Heart right ventricle (tissue), 16 donors: ENCODE measurements around the gene AOX1. TPM values are rescaled to one million over a fixed set of nuclear protein-coding genes. Genes with fewer than 3 reads are reported as not detected.
"Not testable (repeated sequence)": the region's sequence is repeated elsewhere in the genome, so short reads cannot be mapped to it uniquely, and the experiment has no call there.

Source experiments
- ATAC-seq, 8 donors: fragments of 200-7000 bp; cut with Tn5 transposase; one replicate each; pipeline ENCODE4 v1.9.1; 2020; ENCODE audit warnings: mild to moderate bottlenecking in 8 of 8, moderate library complexity in 8 of 8, moderate number of reproducible peaks in 1 of 8
- DNase-seq, 2 donors: peaks; one replicate each; pipeline ENCODE4 v3.0.0-alpha.2; 2020
- H3K27ac ChIP-seq, 10 donors: fragments of 200-600 bp; sonication (generic) in 2 of 10; one replicate each; pipeline versions ENCODE4 v1.5.0 to v1.8.0; 2020 to 2022; ENCODE audit warnings: mild to moderate bottlenecking in 3 of 10
- H3K27me3 ChIP-seq, 7 donors: fragments of 200-600 bp; one replicate each; pipeline ENCODE4 v1.8.0; 2021 to 2022; ENCODE audit warnings: mild to moderate bottlenecking in 2 of 7
- H3K36me3 ChIP-seq, 9 donors: fragments of 200-600 bp; sonication (generic) in 1 of 9; one replicate each; pipeline versions ENCODE4 v1.5.0 to v1.8.0; 2020 to 2022; ENCODE audit warnings: mild to moderate bottlenecking in 2 of 9
- H3K4me1 ChIP-seq, 9 donors: fragments of 200-600 bp; sonication (generic) in 1 of 9; one replicate each; pipeline versions ENCODE4 v1.5.0 to v1.8.0; 2020 to 2022; ENCODE audit warnings: mild to moderate bottlenecking in 4 of 9
- H3K4me3 ChIP-seq, 10 donors: fragments of 200-600 bp; sonication (generic) in 2 of 10; one replicate each; pipeline versions ENCODE4 v1.5.0 to v1.8.0; 2020 to 2022; ENCODE audit warnings: mild to moderate bottlenecking in 7 of 10, moderate library complexity in 2 of 10
- H3K9me3 ChIP-seq, 11 donors: fragments of 200-600 bp in 10 of 11; sonication (generic) in 2 of 11; one replicate each; pipeline versions ENCODE4 v1.5.0 to v1.8.0; 2013 to 2022; ENCODE audit warnings: mild to moderate bottlenecking in 2 of 11, control low read depth in 1 of 11, moderate library complexity in 1 of 11
- WGBS, 2 donors: extraction: QIAGEN DNeasy Blood & Tissue Kit; methylation state at CpG; one replicate each; pipeline ENCODE4 v1.1.7; 2013; ENCODE audit warnings: inconsistent platforms in 1 of 2; 5-methylcytosine and 5-hydroxymethylcytosine counted together
- intact Hi-C, 10 donors: fragments of 100-400 bp; cut with DNase I; formaldehyde crosslinking; loops; one replicate each; pipeline versions ENCODE4 v1.11.1 to v1.14.2; 2022
- polyA plus RNA-seq, 2 donors: library from polyadenylated mRNA; stranded (reverse); fragments of 200-250 nt; gene quantifications; one replicate each; pipeline ENCODE4 v1.2.3, GENCODE V29; 2013
- total RNA-seq, 10 donors: library from RNA; stranded (reverse); fragmentation: NEBNext Ultra II Directional in 3 of 10; extraction: Animal tissue kit (Norgen Biotek cat#: 25700) in 3 of 10; gene quantifications; one replicate each; pipeline versions ENCODE4 v1.2.1 to v1.2.4, GENCODE V29; 2021 to 2023
- TF ChIP-seq, protein P1 (sequence below), 9 donors: fragments of 200-600 bp; sonication (generic) in 2 of 9; IDR thresholded peaks; one replicate each; pipeline versions ENCODE4 v1.5.0 to v1.8.0; 2021 to 2022; ENCODE audit warnings: antibody characterized with exemption in 9 of 9, mild to moderate bottlenecking in 5 of 9, moderate library complexity in 1 of 9
- donor health status: Arrhythmogenic right ventricular cardiomyopathy.
- donor health status: ischemic (EF 13 %, LVEDD 7.1; RV severe dilation, severe dysfunction).
- donor health status: healthy with polysubstance abuse.
- donor health status: DM: no; HTN: yes; CAD: no.
- donor health status: DM: no; HTN: no; CAD: no.
- donor health status: ischemic (EF 25% LVEDD 6.9; RV normal size, moderate dysfunction).
- donor health status: ischemic (EF 25% LVEDD 5.7; RV mildly dilated, moderate dysfunction).
- donor health status: healthy.
- donor health status: DM: yes; HTN: yes; CAD: no.
- donor health status: Ischemic cardiomyopathy.
- donor health status: ischemic (EF 35%, LVEDD 5.7; RV mildly dilated, moderate dysfunction).
- donor health status: nonischemic (EF 11% LVEDD 7.7; RV severe dilation, severe dysfunction).
- donor health status: DM: yes; HTN: yes; CAD: no.
- donor health status: PGD.
- donor health status: ischemic (EF 29% LVEDD 5.4; RV normal size, mild dysfunction).
- donor health status: nonischemic (EF 23%, LVEDD 6.1; RV moderate dilation, normal function).

Gene AOX1
- total and polyA plus RNA-seq, 12 donors: 0.72 to 22.3 (median 2.6) TPM

DNA sequence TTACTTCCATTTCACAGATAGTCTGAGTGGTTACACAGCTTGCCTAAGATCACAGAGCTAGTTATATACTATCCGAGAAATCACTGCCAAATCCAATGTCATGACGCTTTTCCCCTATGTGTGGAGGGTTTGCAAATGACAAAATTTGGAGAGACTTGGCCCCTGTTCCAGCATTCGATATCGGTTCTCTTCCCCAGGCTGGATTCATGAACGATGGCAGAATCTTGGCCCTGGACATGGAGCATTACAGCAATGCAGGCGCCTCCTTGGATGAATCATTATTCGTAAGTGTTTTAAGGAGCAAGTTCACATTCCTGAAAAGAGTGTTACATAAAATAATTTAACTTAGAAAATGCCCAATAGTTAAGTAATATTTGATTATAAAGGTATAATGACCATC, 55.1 kb downstream of the AOX1 start:
- no peak for ATAC-seq
- Histone ChIP-seq H3K4me3 (no peak overlapping the region), H3K9me3 (no peaks in the 10 kb centered on the region), H3K36me3 (no peaks in the 10 kb centered on the region), H3K27me3 (no peaks in the 10 kb centered on the region), H3K4me1 (peaks cover 0 to 4% (median 0%) of the 10 kb centered on the region in 9 donors), H3K27ac (no peak overlapping the region)
- DNase-seq: no peak
- TF ChIP-seq, protein P1, sequence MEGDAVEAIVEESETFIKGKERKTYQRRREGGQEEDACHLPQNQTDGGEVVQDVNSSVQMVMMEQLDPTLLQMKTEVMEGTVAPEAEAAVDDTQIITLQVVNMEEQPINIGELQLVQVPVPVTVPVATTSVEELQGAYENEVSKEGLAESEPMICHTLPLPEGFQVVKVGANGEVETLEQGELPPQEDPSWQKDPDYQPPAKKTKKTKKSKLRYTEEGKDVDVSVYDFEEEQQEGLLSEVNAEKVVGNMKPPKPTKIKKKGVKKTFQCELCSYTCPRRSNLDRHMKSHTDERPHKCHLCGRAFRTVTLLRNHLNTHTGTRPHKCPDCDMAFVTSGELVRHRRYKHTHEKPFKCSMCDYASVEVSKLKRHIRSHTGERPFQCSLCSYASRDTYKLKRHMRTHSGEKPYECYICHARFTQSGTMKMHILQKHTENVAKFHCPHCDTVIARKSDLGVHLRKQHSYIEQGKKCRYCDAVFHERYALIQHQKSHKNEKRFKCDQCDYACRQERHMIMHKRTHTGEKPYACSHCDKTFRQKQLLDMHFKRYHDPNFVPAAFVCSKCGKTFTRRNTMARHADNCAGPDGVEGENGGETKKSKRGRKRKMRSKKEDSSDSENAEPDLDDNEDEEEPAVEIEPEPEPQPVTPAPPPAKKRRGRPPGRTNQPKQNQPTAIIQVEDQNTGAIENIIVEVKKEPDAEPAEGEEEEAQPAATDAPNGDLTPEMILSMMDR (IDR thresholded peaks at IDR 0.05): no peak
- intact Hi-C loops: no loop called here
- WGBS, 2 donors: 80 to 86% methylated on average over 7 of the region's 7 CpGs

DNA sequence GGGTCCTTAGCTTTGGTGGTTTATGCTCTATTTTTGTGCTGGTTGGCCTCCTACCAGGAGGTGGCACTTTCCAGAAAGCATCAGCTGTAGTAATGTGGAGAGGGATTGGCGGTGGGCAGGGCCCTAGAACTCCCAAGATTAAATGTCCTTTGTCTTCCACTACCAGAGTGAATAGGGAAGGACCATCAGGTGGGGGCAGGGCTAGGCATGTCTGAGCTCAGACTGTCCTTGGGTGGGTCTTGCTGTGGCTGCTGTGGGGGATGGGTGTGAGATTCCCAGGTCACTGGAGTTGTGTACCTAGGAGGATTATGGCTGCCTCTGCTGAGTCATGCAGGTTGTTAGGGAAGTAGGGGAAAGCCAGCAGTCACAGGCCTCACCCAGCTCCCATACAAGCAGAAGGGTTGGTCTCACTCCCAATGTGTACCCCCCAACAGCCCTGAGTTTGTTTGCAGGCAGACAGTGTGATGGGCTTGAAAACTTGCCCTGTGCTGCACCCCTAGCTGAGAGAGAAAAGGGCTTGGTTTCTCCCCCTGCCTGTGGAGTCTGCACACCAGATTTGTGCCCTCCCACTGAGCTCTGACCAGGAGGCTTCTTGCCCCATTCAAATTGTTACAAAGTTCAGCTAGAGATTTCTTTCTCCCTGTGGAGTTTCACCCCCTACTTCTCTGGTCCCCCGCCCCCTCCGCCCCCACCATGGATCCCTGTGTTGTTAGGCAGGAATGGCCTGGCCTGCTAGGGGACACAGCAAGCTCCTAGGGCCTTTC, 62.9 kb downstream of the AOX1 start:
- H3K27ac ChIP-seq, ATAC-seq, intact Hi-C loops, H3K36me3 ChIP-seq, H3K9me3 ChIP-seq, DNase-seq, H3K4me3 ChIP-seq, H3K4me1 ChIP-seq: not testable (repeated sequence)
- peaks cover 0 to 14% (median 0%) of the 10 kb centered on the region in 7 donors for H3K27me3 ChIP-seq
- WGBS, 2 donors: 82% methylated on average over 3 of the region's 3 CpGs

DNA sequence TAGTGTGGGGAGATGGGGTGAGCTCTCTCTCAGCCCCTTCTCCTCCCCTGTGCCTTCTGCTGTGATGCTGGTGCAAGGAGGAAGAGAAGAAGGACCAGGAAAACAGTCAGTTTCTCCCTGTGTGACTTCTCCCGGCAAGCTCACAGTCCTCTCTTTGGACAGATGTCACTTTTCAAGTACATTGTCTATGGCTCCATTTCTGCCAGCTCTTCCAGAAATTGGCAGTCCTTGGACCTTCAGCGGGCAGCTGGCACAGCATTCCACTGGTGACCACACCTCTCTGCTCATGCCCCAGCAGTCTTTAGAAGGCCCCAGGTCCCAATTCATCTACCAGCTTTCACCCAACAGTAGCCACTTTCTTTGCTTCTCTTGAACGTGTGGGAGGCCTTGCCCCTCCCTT, 63.9 kb downstream of the AOX1 start:
- H3K27ac ChIP-seq: no peak overlapping the region

DNA sequence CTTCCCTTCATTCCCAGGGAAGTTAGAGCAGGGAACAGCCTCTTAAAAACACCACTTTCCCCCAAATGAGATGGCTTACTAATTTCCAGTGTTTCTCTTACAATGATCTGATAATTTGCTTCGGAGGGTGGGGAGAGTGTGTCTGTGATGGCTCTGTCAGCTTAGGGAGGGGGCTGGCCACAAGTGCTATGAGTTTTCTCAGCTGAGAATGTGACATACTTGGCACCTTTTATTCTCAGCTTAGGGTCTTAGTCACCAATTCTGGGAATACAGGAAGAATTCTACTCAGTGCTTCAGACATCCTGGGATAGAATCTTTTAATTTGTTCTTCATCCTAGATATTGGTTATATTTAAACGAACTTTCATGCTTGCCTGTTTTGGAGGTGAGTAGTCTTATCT, 64.4 kb downstream of the AOX1 start:
- WGBS, 2 donors: 54 to 56% methylated on average over 2 of the region's 2 CpGs
- H3K4me3 ChIP-seq: no peak overlapping the region
- no peak for DNase-seq
- no peaks in the 10 kb centered on the region for H3K4me1 ChIP-seq
- no peaks in the 10 kb centered on the region for H3K36me3 ChIP-seq
- ATAC-seq: no peak
- TF ChIP-seq, protein P1 (IDR thresholded peaks at IDR 0.05): no peak
- H3K27me3 ChIP-seq: peaks cover 0 to 14% (median 0%) of the 10 kb centered on the region in 7 donors
- no peaks in the 10 kb centered on the region for H3K9me3 ChIP-seq
- intact Hi-C loops: no loop called here
- no peak overlapping the region for H3K27ac ChIP-seq

More for the DNA sequence above, 63.9 kb downstream of the AOX1 start:
- DNase-seq: no peak
- Histone ChIP-seq H3K4me1 (no peaks in the 10 kb centered on the region), H3K27me3 (peaks cover 0 to 14% (median 0%) of the 10 kb centered on the region in 7 donors), H3K36me3 (no peaks in the 10 kb centered on the region), H3K4me3 (no peak overlapping the region), H3K9me3 (no peaks in the 10 kb centered on the region)
- whole genome bisulfite sequencing, 2 donors: 68 to 70% methylated on average over 3 of the region's 3 CpGs
- intact Hi-C loops: no loop called here
- ATAC-seq: no peak
- TF ChIP-seq, protein P1 (IDR thresholded peaks at IDR 0.05): no peak

DNA sequence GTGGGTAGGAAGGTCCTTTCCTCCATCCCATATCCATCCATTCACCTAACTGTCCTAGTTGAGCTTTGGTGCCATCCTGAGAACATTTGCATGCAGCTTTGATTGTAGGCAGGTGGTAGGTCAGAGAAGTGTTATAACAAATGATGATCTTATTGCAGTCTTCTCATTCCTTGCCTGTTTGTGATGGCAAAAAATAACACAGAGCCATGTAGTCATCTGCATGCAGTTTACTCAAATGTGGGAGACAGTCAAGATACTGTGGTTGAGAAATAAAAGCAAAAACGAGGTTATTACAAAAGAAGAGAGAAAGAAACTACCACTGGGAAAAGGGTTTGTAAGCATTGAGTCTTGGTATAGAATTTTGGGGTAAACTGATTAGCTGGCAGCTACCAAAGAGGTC, 66.3 kb downstream of the AOX1 start:
- TF ChIP-seq, protein P1 (IDR thresholded peaks at IDR 0.05): no peak
- intact Hi-C loops: no loop called here
- no peak overlapping the region for H3K4me3 ChIP-seq
- 34 to 65% methylated on average over 1 of the region's 1 CpG for WGBS, 2 donors
- no peaks in the 10 kb centered on the region for H3K9me3 ChIP-seq
- ATAC-seq (no peak), DNase-seq (no peak)
- no peaks in the 10 kb centered on the region for H3K36me3 ChIP-seq
- peaks cover 0 to 14% (median 0%) of the 10 kb centered on the region in 7 donors for H3K27me3 ChIP-seq
- H3K4me1 ChIP-seq: no peaks in the 10 kb centered on the region
- H3K27ac ChIP-seq: no peak overlapping the region
